Transverse colon (tissue), 4 donors: Measurements from ENCODE around the gene CADPS2.

Experiments used
- EP300 ChIP-seq: sonication (generic); formaldehyde crosslinking; IDR thresholded peaks from one replicate; pipeline ENCODE4 v1.6.1; 2017; ENCODE audit warnings: antibody characterized with exemption, low read depth
- POLR2AphosphoS5 ChIP-seq, 3 donors: sonication (generic); formaldehyde crosslinking; IDR thresholded peaks; one replicate each; pipeline ENCODE4 v1.6.1; 2016; ENCODE audit warnings: antibody characterized with exemption in 3 of 3
- TF ChIP-seq, protein P1 (sequence below), 5 experiments: fragments of 200-600 bp in 3 of 5; fragments of 450-650 bp in 2 of 5; sonication (generic) in 3 of 5; IDR thresholded peaks; 1 replicate in 2 of 5; 2 replicates in 3 of 5; pipeline ENCODE4 v1.5.1; 2016 to 2017; ENCODE audit warnings: antibody characterized with exemption in 5 of 5, inconsistent platforms in 3 of 5, mild to moderate bottlenecking in 2 of 5, moderate library complexity in 1 of 5

DNA sequence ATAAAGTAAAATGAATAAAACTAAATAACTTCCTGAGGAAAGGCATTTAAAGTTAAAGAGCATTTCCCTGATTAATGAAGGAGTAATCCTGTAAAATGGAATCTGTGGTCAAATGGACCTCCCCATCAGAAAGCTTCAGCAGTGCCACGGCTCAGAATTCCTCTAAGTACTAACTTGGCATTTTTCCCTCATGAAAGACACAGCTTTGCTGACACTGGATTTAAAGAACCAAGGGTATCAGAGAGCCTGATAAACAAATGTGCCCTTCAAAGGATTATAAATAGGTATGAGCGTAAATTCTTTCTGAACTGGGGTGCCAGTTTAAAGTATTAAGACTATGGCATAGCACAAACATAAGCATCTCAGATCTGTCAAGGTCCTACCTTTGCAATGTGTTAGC is 159.4 kb downstream of the CADPS2 start:
- TF ChIP-seq, protein P1, sequence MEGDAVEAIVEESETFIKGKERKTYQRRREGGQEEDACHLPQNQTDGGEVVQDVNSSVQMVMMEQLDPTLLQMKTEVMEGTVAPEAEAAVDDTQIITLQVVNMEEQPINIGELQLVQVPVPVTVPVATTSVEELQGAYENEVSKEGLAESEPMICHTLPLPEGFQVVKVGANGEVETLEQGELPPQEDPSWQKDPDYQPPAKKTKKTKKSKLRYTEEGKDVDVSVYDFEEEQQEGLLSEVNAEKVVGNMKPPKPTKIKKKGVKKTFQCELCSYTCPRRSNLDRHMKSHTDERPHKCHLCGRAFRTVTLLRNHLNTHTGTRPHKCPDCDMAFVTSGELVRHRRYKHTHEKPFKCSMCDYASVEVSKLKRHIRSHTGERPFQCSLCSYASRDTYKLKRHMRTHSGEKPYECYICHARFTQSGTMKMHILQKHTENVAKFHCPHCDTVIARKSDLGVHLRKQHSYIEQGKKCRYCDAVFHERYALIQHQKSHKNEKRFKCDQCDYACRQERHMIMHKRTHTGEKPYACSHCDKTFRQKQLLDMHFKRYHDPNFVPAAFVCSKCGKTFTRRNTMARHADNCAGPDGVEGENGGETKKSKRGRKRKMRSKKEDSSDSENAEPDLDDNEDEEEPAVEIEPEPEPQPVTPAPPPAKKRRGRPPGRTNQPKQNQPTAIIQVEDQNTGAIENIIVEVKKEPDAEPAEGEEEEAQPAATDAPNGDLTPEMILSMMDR (IDR thresholded peaks at IDR 0.05) = no peak
- TF ChIP-seq EP300 = no peak
- no peak for TF ChIP-seq POLR2AphosphoS5 (IDR thresholded peaks at IDR 0.05)
